Ectodermal cell (in vitro differentiated cells): ENCODE measurements around the gene TMEM255A.

ENCODE experiments used
- H3K27ac ChIP-seq: 2 replicates; pipeline ENCODE4 v1.7.0; 2013; ENCODE audit warnings: mild to moderate bottlenecking, low read depth, low read length; ENCODE audit not compliant: insufficient read depth, poor library complexity, severe bottlenecking
- H3K27me3 ChIP-seq: 2 replicates; pipeline ENCODE4 v1.7.0; 2013; ENCODE audit warnings: mild to moderate bottlenecking, low read length; ENCODE audit not compliant: insufficient read depth, control insufficient read depth, poor library complexity, severe bottlenecking
- H3K36me3 ChIP-seq: one replicate; pipeline ENCODE4 v1.7.0; 2013; ENCODE audit warnings: low read length; ENCODE audit not compliant: control insufficient read depth, insufficient read depth
- H3K4me1 ChIP-seq: one replicate; pipeline ENCODE4 v1.7.0; 2013; ENCODE audit warnings: low read length; ENCODE audit not compliant: control insufficient read depth, insufficient read depth
- H3K4me3 ChIP-seq: 2 replicates; pipeline ENCODE4 v1.7.0; 2013; ENCODE audit warnings: low read depth, low read length, control low read depth; ENCODE audit not compliant: insufficient read depth
- H3K9me3 ChIP-seq: 2 replicates; pipeline ENCODE4 v1.7.0; 2013; ENCODE audit warnings: mild to moderate bottlenecking, low read length, moderate library complexity; ENCODE audit not compliant: control insufficient read depth
- WGBS, 2 experiments: methylation state at CpG; one replicate each; pipeline ENCODE4 v1.1.7; 2013; ENCODE audit warnings: missing lambda C conversion rate in 2 of 2; 5-methylcytosine and 5-hydroxymethylcytosine counted together

TMEM255A gene

GRCh38 chrX:120291211-120291610 lies 20.1 kb downstream of the TMEM255A start:
- WGBS, 2 experiments: 97 to 98% methylated on average over 6 of the region's 6 CpGs

DNA sequence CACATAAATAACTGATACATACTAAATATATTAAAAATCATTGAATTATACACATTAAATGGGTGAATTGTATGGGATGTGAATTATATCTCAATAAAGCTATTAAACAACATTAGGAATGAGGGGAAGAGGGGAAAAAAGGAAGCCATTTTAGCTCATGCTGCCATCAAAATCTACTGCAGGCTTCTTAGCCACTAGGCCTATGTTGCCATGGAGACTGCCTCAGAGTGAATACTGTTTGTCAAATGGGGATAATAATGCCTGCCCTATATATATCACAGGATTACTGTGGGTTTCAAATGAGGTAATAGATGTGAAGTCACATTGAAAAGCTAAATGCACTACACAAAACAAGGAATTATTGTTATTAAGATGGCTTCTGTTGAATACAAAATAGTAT lies 21.2 kb downstream of the TMEM255A start:
- no peaks in the 10 kb centered on the region for H3K4me1 ChIP-seq
- no peak overlapping the region for H3K4me3 ChIP-seq
- no peaks in the 10 kb centered on the region for H3K36me3 ChIP-seq
- H3K9me3 ChIP-seq: no peaks in the 10 kb centered on the region
- no peaks in the 10 kb centered on the region for H3K27me3 ChIP-seq
- no peak overlapping the region for H3K27ac ChIP-seq

More at GRCh38 chrX:120291211-120291610, 20.1 kb downstream of the TMEM255A start:
- Histone ChIP-seq H3K27me3 (no peaks in the 10 kb centered on the region), H3K4me1 (no peaks in the 10 kb centered on the region), H3K27ac (no peak overlapping the region), H3K36me3 (no peaks in the 10 kb centered on the region), H3K4me3 (no peak overlapping the region), H3K9me3 (no peaks in the 10 kb centered on the region)

- Histone ChIP-seq H3K27ac (no peak overlapping the region), H3K27me3 (no peaks in the 10 kb centered on the region), H3K9me3 (no peaks in the 10 kb centered on the region), H3K36me3 (no peaks in the 10 kb centered on the region), H3K4me1 (no peaks in the 10 kb centered on the region), H3K4me3 (no peak overlapping the region)
- WGBS, 2 experiments: 78 to 85% methylated on average over 3 of the region's 3 CpGs
These were observed 23.6 kb downstream of the TMEM255A start for GRCh38 chrX:120287513-120288112.

DNA sequence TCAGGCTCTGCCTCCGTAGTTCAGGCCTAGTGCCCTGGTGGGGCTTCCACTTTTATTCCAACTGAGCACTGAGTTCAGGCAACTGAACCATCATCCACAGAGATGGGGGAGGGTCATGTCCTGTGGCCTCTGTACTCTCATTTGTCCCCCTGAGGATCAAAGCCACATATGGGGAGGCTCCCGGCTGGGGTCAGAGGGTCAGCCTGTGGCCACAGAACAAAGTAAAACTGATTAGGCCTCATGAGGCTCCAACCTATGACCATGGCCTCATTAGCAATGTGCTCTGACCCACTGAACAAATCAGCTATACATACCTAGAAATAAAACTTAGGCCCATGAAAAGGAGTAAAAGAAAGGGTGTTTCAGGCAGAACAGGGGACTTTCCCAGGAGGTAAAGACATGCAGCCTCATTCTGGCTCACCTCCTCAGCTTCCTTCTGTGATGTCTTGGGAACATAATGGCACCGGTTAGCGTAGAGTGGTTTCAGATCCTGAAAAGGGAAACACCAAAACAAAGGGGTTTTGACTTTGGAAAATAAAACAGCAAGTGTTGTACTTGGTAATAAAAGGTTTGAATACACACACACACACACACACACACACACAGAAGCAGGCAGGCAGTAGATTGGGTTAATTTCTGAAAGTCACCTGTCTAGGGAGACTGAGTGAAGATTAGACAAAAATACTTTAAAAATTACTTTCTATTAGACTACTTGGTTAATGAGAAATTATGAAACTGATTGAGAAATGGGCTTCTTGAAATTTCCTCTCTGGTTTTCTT lies 24.3 kb downstream of the TMEM255A start:
- no peak overlapping the region for H3K27ac ChIP-seq
- no peaks in the 10 kb centered on the region for H3K4me1 ChIP-seq
- no peak overlapping the region for H3K4me3 ChIP-seq
- no peaks in the 10 kb centered on the region for H3K9me3 ChIP-seq
- H3K36me3 ChIP-seq: no peaks in the 10 kb centered on the region
- 73 to 100% methylated on average over 2 to 4 of the region's 4 CpGs for WGBS, 2 experiments
- H3K27me3 ChIP-seq: no peaks in the 10 kb centered on the region

DNA sequence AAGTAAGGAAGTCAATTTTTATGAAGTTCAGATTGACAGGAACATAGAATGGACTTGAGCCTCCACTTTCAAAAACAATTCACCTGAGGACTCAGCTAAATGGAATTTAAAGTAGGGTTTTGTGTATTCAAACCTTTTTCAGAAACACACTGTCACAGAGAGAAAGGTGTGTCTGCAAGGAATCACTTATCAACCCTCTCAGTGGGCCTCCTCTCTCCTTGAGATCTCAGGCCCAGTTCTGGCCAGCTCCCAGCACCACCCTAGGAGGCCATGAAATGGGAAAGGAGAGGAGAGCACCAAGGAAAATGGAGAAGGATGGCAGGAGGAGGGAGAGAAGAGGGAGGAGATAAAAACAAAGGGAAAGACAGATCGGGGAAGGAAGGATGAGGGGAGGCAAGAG lies 28.6 kb downstream of the TMEM255A start:
- H3K27me3 ChIP-seq: no peaks in the 10 kb centered on the region
- no peaks in the 10 kb centered on the region for H3K36me3 ChIP-seq
- no peak overlapping the region for H3K27ac ChIP-seq
- H3K4me1 ChIP-seq: no peaks in the 10 kb centered on the region
- WGBS, 2 experiments: 85 to 87% methylated on average over 1 of the region's 1 CpG
- H3K4me3 ChIP-seq: no peak overlapping the region
- no peaks in the 10 kb centered on the region for H3K9me3 ChIP-seq

- H3K27ac ChIP-seq: no peak overlapping the region
- WGBS, 2 experiments: 91 to 96% methylated on average over 3 to 4 of the region's 4 CpGs
- no peaks in the 10 kb centered on the region for H3K4me1 ChIP-seq
- H3K9me3 ChIP-seq: no peaks in the 10 kb centered on the region
- H3K27me3 ChIP-seq: no peaks in the 10 kb centered on the region
- no peak overlapping the region for H3K4me3 ChIP-seq
- H3K36me3 ChIP-seq: no peaks in the 10 kb centered on the region
These were observed 29.5 kb downstream of the TMEM255A start for GRCh38 chrX:120281761-120282160.

GRCh38 chrX:120281021-120281624 lies 30.1 kb downstream of the TMEM255A start:
- 89 to 90% methylated on average over 10 of the region's 10 CpGs for WGBS, 2 experiments
- H3K36me3 ChIP-seq: no peaks in the 10 kb centered on the region
- H3K27me3 ChIP-seq: no peaks in the 10 kb centered on the region
- H3K4me1 ChIP-seq: no peaks in the 10 kb centered on the region
- no peak overlapping the region for H3K4me3 ChIP-seq
- H3K27ac ChIP-seq: no peak overlapping the region
- no peaks in the 10 kb centered on the region for H3K9me3 ChIP-seq

GRCh38 chrX:120274958-120275357 lies 36.3 kb downstream of the TMEM255A start:
- no peak overlapping the region for H3K27ac ChIP-seq
- no peaks in the 10 kb centered on the region for H3K4me1 ChIP-seq
- no peak overlapping the region for H3K4me3 ChIP-seq
- no peaks in the 10 kb centered on the region for H3K9me3 ChIP-seq
- WGBS, 2 experiments: 11 to 24% methylated on average over 2 of the region's 2 CpGs
- no peaks in the 10 kb centered on the region for H3K36me3 ChIP-seq
- H3K27me3 ChIP-seq: no peaks in the 10 kb centered on the region

DNA sequence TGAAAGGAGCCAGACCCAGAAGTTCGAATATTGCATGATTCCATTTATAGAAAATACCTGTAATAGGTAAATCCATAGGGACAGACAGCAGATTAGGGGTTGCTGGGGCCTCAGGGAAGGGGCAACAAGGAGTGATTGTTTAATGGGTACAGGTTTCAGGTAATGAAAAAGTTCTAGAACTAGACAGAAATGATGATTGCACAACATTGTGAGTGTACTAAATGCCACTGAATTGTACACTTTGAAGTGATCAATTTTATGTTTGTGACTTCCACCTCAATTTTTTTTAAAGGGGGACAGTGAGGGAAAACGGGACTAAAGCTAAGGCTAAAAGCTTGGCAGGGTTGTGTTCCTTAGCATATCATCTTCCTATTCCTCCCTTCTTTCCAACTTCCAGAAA lies 37.1 kb downstream of the TMEM255A start:
- Histone ChIP-seq H3K27me3 (no peaks in the 10 kb centered on the region), H3K36me3 (no peaks in the 10 kb centered on the region), H3K4me3 (no peak overlapping the region), H3K27ac (no peak overlapping the region), H3K4me1 (no peaks in the 10 kb centered on the region), H3K9me3 (no peaks in the 10 kb centered on the region)
- WGBS, 2 experiments: 94 to 100% methylated on average over 1 to 2 of the region's 2 CpGs

GRCh38 chrX:120271218-120271617 lies 40.0 kb downstream of the TMEM255A start:
- H3K4me1 ChIP-seq: no peaks in the 10 kb centered on the region
- H3K36me3 ChIP-seq: no peaks in the 10 kb centered on the region
- H3K27me3 ChIP-seq: no peaks in the 10 kb centered on the region
- H3K4me3 ChIP-seq: no peak overlapping the region
- no peak overlapping the region for H3K27ac ChIP-seq
- WGBS, 2 experiments: 100% methylated on average over 2 of the region's 2 CpGs; no CpG with 5 or more reads in 1 of the 2 experiments
- no peaks in the 10 kb centered on the region for H3K9me3 ChIP-seq
